Activated CD4-positive, alpha-beta T cell treated with anti-CD3 and anti-CD28 coated beads, Interleukin-10, Interleukin-2, amounts not matched to agents 100 ng/mL and 50 ng/mL, durations not matched to agents 16 hours and 8 hours (primary cell): ENCODE results near the gene CACNG6.

Experiments
- DNase-seq: peaks from one replicate; pipeline ENCODE4 v3.0.0-alpha.2; 2020

The CACNG6 gene

GRCh38 chr19:53971673-53972072, 19.8 kb upstream of the CACNG6 start:
- DNase-seq, result no peak

- DNase-seq, result peak; percentile 70
These were observed 13.9 kb upstream of the CACNG6 start for GRCh38 chr19:53977429-53977990.

DNA sequence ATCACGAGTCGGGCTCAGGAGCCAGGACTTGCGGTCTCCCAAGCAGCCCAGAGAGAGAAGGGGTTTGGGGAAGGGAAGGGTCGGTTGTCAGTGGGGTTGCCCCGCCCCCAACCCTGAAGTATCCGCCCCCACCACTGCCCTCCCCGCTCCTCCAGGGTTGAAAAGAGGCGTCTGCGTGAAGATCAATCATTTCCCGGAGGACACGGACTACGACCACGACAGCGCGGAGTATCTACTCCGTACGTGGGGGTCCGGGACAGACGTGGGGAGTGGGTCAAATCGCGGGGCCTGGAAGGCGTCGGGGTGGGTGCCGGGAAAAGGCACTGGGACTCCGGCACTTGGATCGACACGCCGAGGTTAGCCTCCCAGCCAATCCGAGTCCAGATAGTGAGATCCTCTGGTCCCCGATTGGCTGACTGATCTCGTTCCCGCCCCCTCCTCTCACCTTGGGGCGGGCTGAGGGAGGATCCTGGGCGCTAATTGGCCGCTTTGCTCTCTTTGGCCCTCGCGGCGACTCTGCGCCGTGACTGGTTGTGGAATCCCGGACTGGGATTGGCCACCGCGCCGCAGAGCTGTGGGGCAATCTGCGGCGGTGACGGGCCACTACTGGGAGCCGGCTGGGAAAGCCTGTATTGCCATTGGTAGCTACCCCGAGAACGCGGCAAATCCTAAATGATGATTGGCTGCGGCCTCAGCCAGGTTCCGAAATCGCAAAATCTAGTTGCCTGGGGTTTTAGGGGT, 13.3 kb upstream of the CACNG6 start:
- DNase-seq, result peak; percentile 38

DNA sequence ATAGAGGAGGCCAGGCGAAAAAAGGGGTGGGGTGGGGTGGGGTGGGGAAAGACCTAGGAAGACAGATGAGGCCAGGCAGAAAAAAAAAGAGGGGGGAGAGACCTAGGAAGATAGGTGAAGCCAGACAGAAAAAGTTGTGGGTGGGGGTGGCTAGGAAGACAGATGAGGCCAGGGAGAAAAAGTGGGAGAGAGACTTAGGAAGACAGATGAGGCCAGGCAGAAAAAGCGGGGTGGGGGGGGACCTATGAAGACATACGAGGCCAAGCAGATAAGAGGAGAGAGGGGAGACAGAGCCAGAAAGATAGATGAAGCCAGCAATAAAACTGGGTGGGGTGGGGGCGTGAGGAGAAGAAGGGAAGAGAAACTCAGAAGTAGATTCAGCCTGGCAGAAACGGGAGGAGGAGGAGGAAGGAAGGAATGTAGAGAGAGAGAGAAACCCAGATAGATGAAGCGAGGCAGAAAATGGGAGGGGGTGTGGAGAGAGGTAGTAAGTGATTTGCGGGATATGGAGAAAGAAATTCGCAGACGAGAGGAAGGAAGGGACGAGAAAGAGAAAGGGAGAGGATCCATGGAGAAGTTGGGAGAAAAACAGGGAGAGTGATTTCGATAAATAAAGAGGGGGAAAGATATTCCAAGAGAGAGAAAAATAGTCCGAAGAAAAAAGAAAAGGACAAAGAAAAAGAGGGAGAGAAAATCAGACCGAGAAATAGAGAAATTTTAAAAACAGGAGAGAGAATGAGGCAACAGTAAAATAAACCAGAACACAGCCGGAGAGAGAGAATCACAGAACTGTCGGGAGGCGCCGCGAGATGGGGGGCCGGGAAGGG, 12.2 kb upstream of the CACNG6 start:
- no peak for DNase-seq

DNA sequence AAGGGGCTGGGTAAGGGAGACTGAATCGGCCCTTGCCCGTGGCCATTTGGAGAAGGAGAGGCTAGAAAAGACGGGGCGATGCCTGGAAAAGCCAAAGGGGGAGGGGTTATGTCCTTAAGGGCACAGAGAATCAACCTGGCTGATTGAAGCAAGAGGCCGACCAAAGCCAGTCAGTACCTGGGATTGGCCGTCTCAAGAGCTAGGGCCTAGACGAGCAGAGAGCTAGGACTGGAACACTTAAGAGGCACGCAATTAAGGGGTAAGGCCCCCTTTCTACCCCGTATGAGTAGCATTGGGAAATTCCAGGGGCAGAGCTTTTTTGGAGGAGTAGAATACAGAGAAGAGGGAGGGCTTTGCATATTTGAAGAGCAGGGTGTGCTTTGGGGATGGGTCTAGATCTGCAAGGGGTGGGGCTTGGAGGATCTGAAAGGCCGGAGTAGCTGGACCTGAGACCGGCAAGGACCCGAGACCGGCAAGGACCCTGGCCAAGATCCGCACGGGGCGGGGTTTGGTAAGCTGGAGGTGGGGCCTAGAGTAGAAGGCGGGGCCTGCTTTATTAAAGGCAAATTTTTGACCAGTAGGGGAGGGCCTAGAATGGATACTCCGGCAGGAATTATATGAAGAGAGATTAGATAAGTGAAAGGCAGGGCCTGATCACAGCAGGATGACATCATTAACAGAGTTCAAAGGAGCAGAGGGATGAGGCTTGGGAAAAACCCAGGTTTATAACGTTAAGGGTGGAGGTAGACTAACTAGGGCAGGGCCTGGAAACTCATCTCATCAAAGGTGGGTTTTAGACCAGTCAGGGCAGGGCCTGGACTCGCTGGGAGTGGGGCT, 10.7 kb upstream of the CACNG6 start:
- no peak for DNase-seq

DNA sequence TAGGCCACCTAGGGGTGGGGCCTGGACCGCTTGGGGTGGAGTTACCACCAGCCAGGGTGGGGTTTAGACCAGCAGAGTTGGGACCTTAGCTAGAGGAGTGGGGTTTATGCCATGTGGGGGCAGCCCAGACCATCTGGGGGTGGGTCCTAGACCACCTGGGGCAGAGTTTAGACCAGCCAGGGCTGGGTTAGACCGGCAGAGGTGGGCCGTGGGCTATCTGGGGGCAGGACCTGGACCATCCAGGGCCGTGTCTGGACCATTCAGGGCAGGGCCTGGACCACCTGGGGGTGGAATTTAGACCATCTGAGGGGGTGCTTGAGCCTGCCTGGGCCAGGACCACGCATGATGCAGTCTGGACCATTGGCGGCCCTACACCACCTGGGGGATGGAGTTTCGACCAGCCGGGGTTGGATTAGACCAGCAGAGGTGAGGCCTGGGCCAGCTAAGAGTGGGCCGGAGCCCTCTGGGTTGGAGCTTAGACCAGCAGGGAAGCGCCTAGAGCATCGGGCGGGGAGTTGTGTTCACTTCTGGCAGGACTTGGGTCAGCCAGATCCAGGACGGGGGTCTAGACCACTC, 10.0 kb upstream of the CACNG6 start:
- DNase-seq, result no peak

- no peak for DNase-seq
These were observed 9.4 kb upstream of the CACNG6 start for GRCh38 chr19:53982001-53982451.

DNA sequence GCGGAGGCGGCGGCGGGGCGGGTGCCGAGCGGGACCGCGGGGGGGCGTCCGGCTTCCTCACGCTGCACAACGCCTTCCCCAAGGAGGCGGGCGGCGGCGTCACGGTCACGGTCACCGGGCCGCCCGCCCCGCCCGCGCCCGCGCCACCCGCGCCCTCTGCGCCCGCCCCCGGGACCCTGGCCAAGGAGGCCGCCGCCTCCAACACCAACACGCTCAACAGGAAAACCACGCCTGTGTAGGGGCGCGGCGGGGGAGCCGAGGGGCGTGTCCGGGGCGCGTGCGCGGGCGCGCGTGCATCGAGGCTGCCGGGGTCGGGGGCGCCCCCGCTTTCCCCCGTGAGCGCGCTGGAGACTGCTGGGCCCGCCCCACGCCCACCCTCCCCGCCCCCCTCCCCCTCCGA, 8.8 kb upstream of the CACNG6 start:
- no peak for DNase-seq

GRCh38 chr19:53983457-53984289, 7.8 kb upstream of the CACNG6 start:
- DNase-seq, result no peak

DNA sequence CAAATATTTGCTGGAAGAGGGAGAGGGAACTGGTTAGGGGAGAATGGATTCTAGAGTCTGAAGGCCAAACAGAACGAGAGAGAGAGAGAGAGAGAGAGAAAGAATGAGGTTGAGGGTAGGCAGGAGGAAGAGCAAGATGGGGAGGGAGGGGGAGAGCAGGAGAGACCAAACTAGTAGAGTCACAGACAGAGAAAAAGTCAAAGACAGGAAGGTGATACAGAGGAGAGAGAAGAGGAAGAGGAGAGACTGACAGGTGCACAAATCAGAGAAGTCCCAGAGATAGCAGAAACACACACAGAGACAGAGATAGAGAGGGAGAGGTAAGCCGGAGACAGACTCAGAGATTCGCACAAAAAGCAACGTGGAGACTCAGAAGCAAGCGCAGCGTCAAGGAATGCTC, 5.6 kb upstream of the CACNG6 start:
- no peak for DNase-seq

DNA sequence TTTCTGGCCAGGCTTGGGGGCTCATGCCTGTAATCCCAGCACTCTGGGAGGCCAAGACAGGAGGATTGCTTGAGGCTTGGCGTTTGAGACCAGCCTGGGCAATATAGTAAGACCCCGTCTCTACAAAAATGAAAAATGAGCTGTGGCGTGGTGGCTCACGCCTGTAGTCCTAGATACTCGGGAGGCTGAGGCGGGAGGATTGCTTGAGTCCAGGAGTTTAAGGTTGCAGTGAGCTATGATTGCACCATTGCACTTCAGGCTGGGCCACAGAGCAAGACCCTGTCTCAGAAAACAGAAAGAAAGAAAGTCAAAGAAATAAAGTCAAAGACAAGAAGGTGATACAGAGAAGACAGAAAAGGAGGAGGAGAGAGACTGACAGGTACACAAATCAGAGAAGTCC, 2.5 kb upstream of the CACNG6 start:
- DNase-seq, result no peak

DNA sequence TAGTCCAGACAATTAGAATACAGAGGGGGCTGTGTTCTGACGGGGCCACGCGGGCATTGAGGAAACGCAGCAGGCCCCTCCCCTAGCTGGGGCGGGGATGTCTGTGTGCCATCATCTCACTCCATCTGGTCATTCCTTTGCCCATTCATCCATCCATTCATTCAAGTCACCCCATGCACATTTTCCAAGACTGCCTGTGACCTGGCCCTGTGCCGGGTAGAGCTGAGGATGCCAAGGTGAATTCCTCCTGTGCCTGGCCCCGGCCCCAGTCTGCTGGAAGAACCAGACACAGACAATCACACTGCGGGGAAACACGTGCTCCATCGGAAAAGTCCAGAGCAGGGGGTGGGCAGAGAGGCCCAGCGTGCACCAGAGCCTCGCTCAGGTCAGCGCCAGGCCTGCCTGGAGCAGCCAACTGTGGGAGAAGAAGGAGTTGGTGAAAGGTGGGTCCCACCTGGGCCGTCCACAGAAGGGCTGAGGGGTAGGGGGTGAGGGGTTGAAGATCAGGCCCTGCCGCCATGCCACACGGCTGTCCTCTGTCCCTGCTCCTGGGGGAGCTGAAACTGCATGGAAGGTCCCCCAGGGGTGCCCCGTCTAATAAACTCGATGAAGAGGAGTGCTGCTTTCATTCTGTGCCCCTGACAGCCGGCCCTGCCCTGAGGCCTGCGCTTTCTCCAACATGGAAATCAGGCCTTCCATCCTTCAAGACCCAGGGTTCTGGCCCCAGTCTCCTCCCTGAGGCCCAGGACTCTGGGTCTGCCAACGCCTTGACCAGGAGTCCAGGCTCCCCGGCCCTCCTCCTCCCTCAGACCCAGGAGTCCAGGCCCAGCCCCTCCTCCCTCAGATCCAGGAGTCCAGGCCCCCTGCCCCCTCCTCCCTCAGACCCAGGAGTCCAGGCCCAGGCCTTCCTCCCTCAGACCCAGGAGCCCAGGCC, 1.6 kb upstream of the CACNG6 start:
- DNase-seq, result no peak

GRCh38 chr19:53992211-53992610, 774 bp downstream of the CACNG6 start:
- DNase-seq, result no peak

- DNase-seq, result no peak
These were observed 1.4 kb downstream of the CACNG6 start for GRCh38 chr19:53992815-53993214.

GRCh38 chr19:53993448-53993847, 2.0 kb downstream of the CACNG6 start:
- DNase-seq, result no peak

DNA sequence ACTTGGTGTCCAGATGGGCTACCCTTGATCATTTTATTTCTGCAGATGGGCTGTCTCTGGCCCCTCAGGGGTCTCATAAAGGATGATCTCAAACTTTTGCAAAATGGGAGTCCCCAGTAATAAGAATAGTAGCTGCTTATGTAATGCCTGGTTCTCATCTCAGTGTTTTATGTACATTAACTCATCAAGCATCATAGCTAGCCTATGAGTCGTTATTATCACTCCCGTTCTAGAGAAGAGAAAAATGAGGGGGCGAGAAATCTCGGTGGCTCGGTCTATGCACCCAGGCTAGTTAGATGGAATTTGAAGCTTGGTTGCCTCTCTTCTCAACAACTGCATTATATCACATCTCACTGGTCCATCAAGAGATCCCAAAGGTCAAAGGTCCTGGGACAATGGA, 3.4 kb downstream of the CACNG6 start:
- DNase-seq, result no peak

DNA sequence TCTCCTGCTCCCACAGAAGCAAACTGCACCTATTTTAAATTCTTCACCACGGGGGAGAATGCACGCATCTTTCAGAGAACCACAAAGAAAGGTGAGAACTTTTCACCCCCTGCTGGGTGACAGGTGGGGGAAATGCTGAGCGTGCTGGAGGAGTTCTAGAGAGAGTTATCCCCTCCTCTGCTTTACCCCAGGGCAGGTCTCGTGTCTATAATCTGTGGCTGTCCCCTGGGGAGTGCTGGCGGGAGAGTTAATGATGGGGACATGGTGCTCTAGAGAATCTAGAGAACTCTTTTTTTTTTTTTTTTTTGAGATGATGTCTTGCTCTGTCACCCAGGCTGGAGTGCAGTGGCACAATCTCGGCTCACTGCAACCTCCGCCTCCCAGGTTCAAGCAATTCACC, 6.8 kb downstream of the CACNG6 start:
- no peak for DNase-seq

DNA sequence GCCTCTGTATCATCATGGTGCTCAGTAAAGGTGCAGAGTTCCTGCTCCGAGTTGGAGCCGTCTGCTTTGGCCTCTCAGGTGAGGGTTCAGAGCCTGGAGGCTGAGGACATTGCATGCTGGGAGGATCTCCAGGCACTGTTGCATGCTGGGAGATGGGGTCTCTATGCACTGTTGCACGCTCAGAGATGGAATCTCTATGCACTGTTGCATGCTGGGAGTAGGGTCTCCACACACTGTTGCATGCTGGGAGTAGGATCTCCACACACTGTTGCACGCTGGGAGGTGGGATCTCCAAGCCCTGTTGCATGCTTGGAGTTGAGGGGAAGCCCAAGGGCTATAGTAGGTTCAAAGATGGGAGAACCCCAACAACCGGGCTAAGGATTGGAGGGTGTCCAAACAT, 8.3 kb downstream of the CACNG6 start:
- DNase-seq, result no peak

- no peak for DNase-seq
These were observed 10.1 kb downstream of the CACNG6 start for GRCh38 chr19:54001496-54001895.

DNA sequence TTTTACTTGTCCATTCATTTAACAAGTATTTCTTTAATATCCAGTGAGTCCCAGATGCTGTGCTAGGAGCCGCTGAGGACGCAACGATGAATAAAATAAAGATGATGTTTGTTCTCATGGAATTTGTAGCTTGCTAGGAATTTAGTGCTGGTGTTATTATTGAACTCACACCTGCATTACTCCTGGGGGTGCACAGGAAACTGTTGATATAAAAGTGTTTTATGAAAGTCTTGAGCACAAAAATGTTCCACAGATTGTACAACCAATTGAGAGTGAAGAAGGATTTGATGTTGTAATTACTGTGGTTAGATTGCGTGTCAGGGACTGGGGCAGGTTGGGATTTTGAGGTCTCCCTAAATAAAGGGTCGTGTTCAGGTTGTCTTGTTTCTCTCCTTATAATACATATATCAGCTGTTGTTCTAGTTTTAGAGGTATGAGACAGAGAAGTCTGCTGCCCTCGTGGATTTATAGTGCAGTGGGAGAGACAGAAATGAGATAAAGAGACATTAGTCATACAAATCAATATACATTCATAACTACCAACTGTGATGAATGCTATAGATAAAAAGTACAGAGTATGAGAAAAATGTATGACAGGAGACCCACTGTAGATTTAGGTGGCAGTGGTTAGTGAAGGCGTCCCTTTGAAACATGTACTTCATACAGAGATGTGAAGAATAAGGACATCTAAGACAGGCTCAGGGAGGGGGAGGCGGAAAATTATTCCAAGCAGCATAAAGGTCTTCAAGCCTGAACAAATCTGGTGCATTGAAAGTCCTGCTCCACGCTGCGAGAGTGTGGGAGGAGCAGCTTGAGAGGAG, 11.3 kb downstream of the CACNG6 start:
- DNase-seq, result no peak
